OCI-LY7 (cell line): ENCODE results near the gene NEURL4.

Source experiments
- CTCF ChIP-seq: fragments of 200-600 bp; sonication (generic); conservative IDR thresholded peaks from 2 replicates; pipeline ENCODE4 v1.5.1; 2014; ENCODE audit warnings: mild to moderate bottlenecking, antibody characterized with exemption, low read length, moderate library complexity, mixed read lengths
- EZH2phosphoT487 ChIP-seq: fragments of 200-600 bp; sonication (generic); IDR thresholded peaks from 2 replicates; pipeline ENCODE4 v1.6.1; 2018; ENCODE audit warnings: low read depth, borderline replicate concordance, mild to moderate bottlenecking, mixed run types, antibody characterized with exemption, low read length, moderate library complexity, mixed read lengths

- TF ChIP-seq EZH2phosphoT487 (no peak), CTCF (peak; percentile 37)
Measured at GRCh38 chr17:7328840-7329373, at the start of gene NEURL4.
